ENCODE measurements around the gene ARHGAP27. TPM values are rescaled to one million over a fixed set of nuclear protein-coding genes. Genes with fewer than 3 reads are reported as not detected.
A peak's percentile ranks its signal among the peaks of the same experiment; 100 is the strongest.
"Not testable (repeated sequence)": the region's sequence is repeated elsewhere in the genome, so short reads cannot be mapped to it uniquely, and the experiment has no call there.

The ARHGAP27 gene
- total RNA-seq, 1 donor from 2014 or later = 6.5 TPM

DNA sequence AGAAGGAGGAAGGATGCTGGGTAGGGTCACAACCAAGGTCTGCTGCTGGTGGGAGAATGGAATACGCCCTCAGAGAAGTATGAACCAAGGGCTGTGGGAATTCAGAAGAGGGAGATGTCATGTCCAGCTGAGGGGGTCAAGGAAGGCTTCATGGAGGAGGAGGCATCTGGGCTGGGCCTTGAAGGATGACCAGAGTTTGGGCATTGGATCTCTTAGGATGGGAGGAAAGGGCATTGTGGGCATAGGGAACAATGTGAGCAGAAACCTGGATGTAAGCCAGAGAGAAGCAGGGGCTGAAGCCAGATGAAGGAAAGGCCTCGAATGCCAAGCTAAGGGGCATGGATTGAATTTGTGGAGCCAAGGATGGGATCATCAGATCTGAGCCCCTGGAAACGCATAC is 66.6 kb downstream of the ARHGAP27 start:
- DNase-seq (ENCODE audit: low spot score) (peak; percentile 14), ATAC-seq (no peak)

DNA sequence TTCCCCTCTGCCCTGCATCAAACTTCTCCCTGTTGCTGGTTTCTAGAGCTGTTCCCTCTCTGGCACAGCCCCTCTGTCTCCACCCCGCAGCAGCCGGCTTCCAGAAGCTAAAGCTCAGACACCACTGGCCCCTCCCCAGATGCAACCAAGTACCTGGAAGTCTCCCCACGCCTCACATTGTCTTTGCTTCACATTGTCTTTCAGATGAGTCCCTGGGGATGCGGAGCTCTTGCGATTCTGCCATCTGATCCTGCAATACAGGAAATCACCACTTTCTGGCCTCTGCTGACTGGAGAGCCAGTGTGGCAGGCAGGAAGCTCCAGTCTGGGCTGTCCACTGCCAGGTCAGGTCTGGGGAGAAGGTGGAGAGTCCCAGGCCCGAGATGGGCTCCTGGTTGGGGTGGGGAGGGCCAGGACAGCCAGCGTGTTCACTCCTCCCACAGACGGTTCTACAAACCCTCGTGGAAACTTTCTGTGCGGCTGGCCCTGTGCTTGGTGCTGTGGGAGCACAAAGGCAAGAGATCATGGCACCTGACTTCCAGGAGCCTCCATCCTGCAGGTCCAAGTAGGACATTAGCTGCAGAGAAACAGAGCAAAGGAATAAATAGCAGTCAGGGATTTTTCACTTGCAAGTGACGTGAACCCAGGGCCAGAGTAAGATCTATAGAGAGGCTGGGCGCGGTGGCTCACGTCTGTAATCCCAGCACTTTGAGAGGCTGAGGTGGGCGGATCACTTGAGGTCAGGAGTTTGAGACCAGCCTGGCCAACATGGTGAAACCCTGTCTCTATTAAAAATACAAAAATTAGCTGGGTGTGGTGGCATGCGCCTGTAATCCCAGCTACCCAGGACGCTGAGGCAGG is 67.9 kb downstream of the ARHGAP27 start:
- ATAC-seq (no peak), DNase-seq (ENCODE audit: low spot score) (peak; percentile 34)

DNA sequence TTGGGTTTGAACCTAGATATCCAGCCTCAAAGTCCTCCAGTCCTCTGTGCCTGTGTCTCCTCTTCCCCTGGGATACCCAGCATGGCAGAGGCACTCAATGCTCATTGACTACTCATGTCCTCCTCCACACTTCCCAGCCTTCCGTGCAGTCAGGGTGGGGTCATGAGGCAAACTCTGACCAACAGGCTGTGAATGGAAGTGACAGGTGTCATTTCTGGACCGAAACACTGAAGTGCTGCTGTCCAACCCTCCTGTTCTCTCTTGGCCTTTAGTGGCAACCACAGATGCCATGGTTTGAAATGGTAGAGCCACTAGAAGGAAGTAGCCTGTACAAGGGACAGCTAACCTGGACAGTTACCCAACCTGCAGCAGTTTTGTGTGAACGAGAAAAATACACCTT is 69.2 kb downstream of the ARHGAP27 start:
- DNase-seq (ENCODE audit: low spot score) = peak; percentile 15
- ATAC-seq = no peak

DNA sequence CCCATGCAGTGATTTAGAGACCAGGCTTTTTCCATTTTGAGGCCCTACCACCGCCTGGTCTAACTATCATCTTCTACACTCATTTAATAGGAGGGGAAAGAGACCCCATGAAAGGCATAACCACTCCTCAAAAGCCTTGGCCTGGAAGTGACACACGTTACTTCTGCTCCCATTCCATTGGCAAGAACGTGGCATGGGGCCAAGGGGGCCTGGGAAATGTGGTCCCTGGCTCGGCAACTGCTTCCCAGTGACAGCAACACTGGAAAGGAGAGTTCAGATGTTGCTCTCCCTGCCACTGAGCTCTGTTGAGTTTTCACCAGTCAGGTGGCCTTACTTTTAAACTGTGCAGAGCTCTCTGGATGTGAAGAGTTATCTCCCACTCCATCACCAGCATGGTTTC is 70.7 kb downstream of the ARHGAP27 start:
- peak; percentile 29 for DNase-seq (ENCODE audit: low spot score)
- ATAC-seq = no peak

DNA sequence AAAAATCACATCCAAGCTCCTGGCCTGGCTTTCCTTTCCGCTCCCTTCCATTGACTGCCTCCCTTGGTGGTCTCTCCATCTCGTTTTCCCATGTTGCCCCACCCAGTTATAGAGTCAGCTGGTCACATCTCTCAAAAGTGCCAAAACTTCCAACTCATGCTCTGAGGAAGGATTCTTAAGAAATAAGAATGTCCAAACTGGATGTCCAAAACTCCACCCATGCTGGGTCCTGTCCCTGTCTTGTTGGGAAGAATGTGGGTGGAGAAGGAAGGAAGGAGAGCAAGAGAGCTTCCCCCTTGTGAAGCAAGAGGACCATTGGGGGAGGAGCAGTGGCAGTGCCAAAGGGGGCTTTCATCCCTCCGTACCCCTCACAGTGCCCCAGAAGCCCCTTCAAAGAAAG is 71.2 kb downstream of the ARHGAP27 start:
- ATAC-seq = no peak
- DNase-seq (ENCODE audit: low spot score) = peak; percentile 21

DNA sequence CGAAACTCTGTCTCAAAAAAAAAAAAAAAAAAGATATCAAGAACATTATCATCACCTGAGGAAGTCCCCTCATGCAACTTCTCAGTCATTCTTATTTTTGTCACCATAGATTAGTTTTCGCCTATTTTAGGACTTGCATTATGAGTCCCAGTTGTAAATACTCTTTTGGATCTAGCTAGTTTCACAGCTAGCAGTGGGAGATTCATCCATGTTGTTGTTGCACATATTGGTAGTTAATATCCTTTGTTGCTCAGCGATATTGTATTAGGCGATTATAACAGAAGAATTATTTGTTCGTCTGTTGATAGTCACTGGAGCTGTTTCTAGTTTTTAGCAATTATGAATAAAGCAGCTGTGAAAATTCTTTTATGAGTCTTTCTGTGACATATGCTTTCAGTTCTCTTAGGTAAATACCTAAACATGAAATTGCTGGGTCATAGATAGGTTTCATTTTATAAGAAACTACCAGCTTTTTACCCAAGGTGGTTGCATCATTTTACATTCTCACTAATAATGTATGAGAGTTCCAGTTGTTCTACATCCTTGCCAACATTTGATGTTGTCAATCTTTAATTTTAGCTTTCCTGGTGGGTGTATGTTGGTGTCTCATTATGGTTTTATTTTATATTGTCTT is 75.2 kb downstream of the ARHGAP27 start:
- DNase-seq (ENCODE audit: low spot score) (no peak), ATAC-seq (no peak)

DNA sequence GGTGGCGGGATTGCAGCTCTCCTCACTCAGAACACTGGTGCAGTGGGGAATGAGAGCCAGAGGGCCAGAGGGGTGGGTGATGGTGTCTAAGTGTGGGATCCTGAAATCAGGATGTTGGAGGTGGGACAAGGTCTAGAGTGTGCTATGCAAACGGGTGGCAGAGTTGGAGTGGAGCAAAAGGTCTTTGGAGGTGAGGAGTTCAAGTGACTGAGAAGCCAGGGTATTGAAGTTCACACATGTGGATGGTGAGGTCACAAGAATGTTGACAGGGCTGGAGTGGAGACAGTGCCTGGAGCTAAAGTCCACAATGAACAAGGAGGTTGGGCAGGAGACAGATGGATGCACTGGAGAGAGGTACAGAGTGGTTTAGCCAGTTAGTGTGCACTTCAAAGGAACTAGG is 77.6 kb downstream of the ARHGAP27 start:
- ATAC-seq (no peak), DNase-seq (ENCODE audit: low spot score) (no peak)

DNA sequence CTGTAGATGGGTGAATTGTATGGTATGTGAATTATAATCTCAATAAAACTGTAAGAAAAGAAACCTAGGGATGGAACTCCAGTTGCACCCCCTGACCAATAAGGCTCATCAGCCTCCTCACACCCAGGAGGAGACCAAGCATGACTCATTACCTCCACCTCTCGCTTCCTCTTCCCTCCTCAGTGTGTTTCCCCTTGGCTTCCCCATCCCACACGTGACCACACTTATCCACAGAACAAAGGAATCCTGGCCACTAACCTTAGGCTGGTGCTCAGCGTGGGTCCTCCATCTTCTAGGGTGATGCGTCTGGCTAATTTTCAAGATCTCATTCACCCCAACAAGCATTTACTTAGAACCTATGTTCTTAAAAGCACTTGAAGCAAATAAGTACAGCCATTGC is 79.6 kb downstream of the ARHGAP27 start:
- ATAC-seq = no peak
- DNase-seq (ENCODE audit: low spot score) = no peak

DNA sequence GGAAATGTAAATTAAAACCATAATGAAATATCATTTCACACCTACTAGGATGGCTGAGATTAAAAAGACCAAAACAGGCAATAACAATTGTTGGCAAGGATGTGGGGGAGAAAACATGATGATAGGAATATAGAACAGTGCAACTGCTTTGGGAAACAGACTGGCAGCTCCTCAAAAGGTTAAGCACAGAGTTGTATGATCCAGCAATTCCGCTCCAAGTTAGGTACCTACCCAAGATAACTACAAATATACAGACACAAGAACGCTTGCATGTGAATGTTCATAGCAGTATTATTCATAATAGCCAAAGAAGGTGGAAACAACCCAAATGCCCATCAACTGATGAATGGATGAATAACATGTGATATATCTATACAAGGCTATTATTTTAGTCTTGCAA is 80.8 kb downstream of the ARHGAP27 start:
- ATAC-seq = no peak
- DNase-seq (ENCODE audit: low spot score) = no peak

DNA sequence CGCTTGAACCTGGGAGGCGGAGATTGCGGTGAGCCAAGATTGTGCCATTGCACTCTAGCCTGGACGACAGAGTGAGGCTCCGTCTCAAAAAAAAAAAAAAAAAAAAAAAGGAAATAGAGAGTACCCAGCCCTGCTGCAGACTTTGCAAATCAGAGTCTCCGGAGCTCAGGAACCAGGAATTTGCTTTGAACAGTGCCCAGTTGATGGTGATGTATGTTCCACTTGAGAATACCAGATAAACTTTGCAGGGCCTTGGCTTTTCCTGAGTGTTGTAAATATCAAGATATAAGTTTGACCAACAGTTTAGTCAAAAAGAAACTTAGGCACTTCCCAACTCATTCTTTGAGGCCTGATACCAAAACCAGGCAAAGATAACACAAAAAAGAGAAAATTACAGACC is 85.2 kb downstream of the ARHGAP27 start:
- DNase-seq (ENCODE audit: low spot score) (no peak), ATAC-seq (no peak)

DNA sequence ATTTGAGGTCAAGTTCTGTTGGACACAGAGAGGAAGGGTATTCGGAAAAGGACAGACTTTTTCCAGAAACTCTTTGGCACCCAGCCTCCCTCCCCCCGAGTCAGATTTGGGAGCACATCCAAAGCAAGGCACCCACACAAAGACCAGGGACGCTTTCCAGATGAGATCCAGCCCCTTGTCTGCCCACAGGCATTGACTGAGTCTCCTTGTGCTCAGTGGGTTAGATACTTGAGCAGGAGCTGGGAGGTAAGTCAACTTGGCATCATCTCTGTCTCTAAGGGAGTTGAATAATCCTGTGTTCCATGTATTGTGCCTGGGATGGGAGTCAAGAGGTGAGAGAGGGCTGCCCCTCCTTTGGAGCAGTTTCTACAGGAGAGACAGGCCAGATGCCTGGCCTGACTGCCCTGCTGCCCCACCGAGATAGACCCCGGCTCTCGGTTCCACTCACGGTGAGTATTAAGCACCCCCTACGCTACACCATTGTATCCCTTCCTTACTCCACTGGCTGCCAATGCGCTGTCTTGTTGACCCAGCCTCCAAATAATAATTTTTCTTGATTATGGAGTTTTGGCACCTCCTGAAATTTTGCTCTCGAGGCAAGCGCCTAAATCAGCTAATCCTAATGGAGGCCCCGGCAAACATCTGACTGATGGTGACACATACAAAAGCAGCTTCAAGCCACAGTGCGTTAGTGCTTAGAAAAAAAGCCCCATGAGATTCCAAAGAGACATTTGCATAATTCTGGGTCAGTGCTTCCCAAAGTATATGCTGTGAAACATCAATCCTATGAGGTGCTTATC is 86.3 kb downstream of the ARHGAP27 start:
- ATAC-seq (no peak), DNase-seq (ENCODE audit: low spot score) (no peak)

DNA sequence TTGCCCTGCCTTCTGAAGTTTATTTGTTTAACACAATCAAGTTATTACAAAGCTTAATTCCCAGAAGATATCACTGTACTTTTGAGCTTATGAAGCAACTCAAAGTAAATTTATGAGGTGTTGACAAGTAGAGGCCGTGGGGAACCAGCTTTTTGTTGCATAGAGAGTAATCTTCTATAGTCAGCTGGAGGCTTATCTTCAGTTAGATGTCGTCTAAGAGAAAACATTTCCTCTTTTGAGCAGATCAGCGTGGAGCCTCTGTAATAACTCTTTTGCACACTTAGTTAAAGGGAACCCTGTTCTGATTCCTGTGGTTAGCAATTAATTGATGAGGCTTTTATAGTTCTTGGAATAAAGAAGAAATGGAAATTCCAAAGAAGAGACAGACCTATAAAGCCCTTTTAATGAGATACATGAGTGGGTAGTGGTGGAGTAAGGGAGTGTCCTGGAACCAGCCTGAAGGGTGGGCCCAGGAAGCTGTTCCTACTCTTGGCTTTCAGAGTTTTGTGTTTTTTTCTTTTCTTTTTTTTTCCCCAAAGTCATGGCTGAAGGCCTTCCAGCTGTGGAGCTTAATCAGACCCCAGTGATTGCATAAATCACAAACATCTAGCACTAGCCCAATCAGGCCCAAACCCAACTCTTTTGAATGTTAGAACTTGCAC is 87.0 kb downstream of the ARHGAP27 start:
- ATAC-seq (no peak), DNase-seq (ENCODE audit: low spot score) (no peak)

DNA sequence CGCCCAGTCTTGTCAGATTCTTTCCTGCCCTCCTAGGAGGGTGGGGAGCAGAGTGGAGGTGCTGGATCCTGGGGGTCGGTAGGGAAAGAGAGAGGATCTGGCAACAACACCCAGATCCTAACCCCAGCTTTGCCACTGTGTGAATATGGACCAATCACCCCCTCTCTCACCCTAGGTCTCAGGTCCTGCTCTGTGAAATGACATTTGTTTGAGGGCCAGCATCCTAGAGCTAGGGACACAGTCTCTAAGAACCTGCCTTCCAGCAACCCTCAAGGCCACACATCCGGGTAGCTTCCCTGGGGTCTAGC is 87.5 kb downstream of the ARHGAP27 start:
- ATAC-seq (no peak), DNase-seq (ENCODE audit: low spot score) (no peak)

DNA sequence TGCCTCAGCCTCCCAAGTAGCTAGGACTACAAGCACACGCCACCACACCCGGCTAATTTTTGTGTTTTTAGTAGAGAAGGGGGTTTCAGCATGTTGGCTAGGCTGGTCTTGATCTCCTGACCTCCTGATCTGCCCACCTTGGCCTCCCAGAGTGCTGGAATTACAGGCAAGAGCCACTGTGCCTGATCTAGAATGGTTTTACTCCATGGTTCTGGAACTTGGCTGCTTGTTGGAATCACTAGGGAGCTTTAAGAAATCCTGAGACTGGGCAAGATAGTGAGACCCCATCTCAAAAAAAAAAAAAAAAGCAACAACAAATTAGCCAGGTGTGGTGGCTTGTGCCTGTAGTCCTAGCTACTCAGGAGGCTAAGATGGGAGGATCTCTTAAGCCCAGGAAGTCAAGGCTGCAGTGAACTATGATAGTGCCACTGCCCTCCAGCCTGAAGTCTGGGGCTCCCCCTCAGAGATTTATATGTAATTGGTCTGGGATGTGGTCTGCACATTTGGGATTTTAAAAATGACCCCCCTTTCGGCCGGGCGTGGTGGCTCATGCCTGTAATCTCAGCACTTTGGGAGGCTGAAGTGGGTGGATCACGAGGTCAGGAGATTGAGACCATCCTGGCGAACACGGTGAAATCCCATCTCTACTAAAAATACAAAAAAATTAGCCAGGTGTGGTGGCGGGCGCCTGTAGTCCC is 88.6 kb downstream of the ARHGAP27 start:
- DNase-seq (ENCODE audit: low spot score); ATAC-seq: not testable (repeated sequence)

Other genes starting within 250 kb of the ARHGAP27 start
- gene FMNL1, start 211.0 kb downstream of the ARHGAP27 start, total RNA-seq = 3.4 TPM
- not detected for gene SPATA32, start 170.8 kb downstream of the ARHGAP27 start, total RNA-seq
- 6.9 TPM for gene MAP3K14, start 115.8 kb downstream of the ARHGAP27 start, total RNA-seq
- gene PLEKHM1, start 57.9 kb upstream of the ARHGAP27 start, total RNA-seq = 23.7 TPM